GM18511 (cell line): ENCODE data around the gene LACTB.
"Not testable (repeated sequence)": the region's sequence is repeated elsewhere in the genome, so short reads cannot be mapped to it uniquely, and the experiment has no call there.

ENCODE experiments used
- ATAC-seq: cut with Tn5 transposase; IDR thresholded peaks from one replicate; pipeline ENCODE4 v1.9.1; 2021; ENCODE audit warnings: mild to moderate bottlenecking, moderate library complexity; ENCODE audit not compliant: unreplicated experiment

Gene LACTB

GRCh38 chr15:63089260-63090043, 32.2 kb upstream of the LACTB start:
- no peak for ATAC-seq

GRCh38 chr15:63090472-63090871, 31.2 kb upstream of the LACTB start:
- ATAC-seq, result no peak

- ATAC-seq, result no peak
Observed at GRCh38 chr15:63090887-63091286, 30.8 kb upstream of the LACTB start.

GRCh38 chr15:63091679-63092446, 29.8 kb upstream of the LACTB start:
- ATAC-seq, result no peak

GRCh38 chr15:63093486-63094205, 28.0 kb upstream of the LACTB start:
- no peak for ATAC-seq

GRCh38 chr15:63094495-63094931, 27.1 kb upstream of the LACTB start:
- no peak for ATAC-seq

GRCh38 chr15:63096178-63096577, 25.5 kb upstream of the LACTB start:
- no peak for ATAC-seq

GRCh38 chr15:63098901-63099300, 22.8 kb upstream of the LACTB start:
- not testable (repeated sequence) for ATAC-seq

GRCh38 chr15:63099581-63099980, 22.1 kb upstream of the LACTB start:
- not testable (repeated sequence) for ATAC-seq

GRCh38 chr15:63103416-63103815, 18.2 kb upstream of the LACTB start:
- no peak for ATAC-seq

- no peak for ATAC-seq
Observed at GRCh38 chr15:63104727-63105126, 16.9 kb upstream of the LACTB start.

GRCh38 chr15:63105354-63105753, 16.3 kb upstream of the LACTB start:
- not testable (repeated sequence) for ATAC-seq

GRCh38 chr15:63107895-63108546, 13.6 kb upstream of the LACTB start:
- ATAC-seq, result no peak

- no peak for ATAC-seq
Observed at GRCh38 chr15:63109498-63109897, 12.2 kb upstream of the LACTB start.

GRCh38 chr15:63109920-63110319, 11.7 kb upstream of the LACTB start:
- no peak for ATAC-seq

GRCh38 chr15:63110428-63111026, 11.1 kb upstream of the LACTB start:
- no peak for ATAC-seq

- ATAC-seq, result no peak
Observed at GRCh38 chr15:63111481-63111880, 10.2 kb upstream of the LACTB start.

- ATAC-seq, result no peak
Observed at GRCh38 chr15:63112871-63113270, 8.8 kb upstream of the LACTB start.

- ATAC-seq, result no peak
Observed at GRCh38 chr15:63114465-63114864, 7.2 kb upstream of the LACTB start.

GRCh38 chr15:63118854-63119253, 2.8 kb upstream of the LACTB start:
- no peak for ATAC-seq
